Sigmoid colon (tissue), 7 donors: ENCODE data around the gene ACP7. TPM values are rescaled to one million over a fixed set of nuclear protein-coding genes. Genes with fewer than 3 reads are reported as not detected.
"Not testable (repeated sequence)": the region's sequence is repeated elsewhere in the genome, so short reads cannot be mapped to it uniquely, and the experiment has no call there.

ENCODE experiments used
- DNase-seq: peaks from one replicate; pipeline ENCODE4 v3.0.0-alpha.2; 2019
- H3K27ac ChIP-seq, 4 donors: fragments of 200-600 bp; sonication (generic); one replicate each; pipeline ENCODE4 v1.5.1; 2016 to 2019; ENCODE audit warnings: mild to moderate bottlenecking in 1 of 4
- H3K27me3 ChIP-seq, 3 donors: fragments of 200-600 bp; sonication (generic); one replicate each; pipeline ENCODE4 v1.5.1; 2019; ENCODE audit warnings: mild to moderate bottlenecking in 1 of 3
- H3K36me3 ChIP-seq, 4 donors: fragments of 200-600 bp; sonication (generic); one replicate each; pipeline ENCODE4 v1.5.1; 2016 to 2019
- H3K4me1 ChIP-seq, 4 donors: fragments of 200-600 bp; sonication (generic); one replicate each; pipeline ENCODE4 v1.5.1; 2017 to 2019
- H3K4me3 ChIP-seq, 4 donors: fragments of 200-600 bp; sonication (generic); one replicate each; pipeline ENCODE4 v1.5.1; 2017 to 2019; ENCODE audit warnings: mild to moderate bottlenecking in 2 of 4, moderate library complexity in 1 of 4
- H3K9me3 ChIP-seq, 4 donors: fragments of 200-600 bp in 3 of 4; sonication (generic) in 3 of 4; one replicate each; pipeline versions ENCODE4 v1.5.1 to v1.6.1; 2013 to 2019
- EP300 ChIP-seq, 4 donors: sonication (generic); formaldehyde crosslinking; IDR thresholded peaks; one replicate each; pipeline ENCODE4 v1.6.1; 2017; ENCODE audit warnings: antibody characterized with exemption in 4 of 4
- POLR2A ChIP-seq, 2 donors: fragments of 450-650 bp; IDR thresholded peaks; one replicate each; pipeline ENCODE4 v1.6.1; 2016; ENCODE audit warnings: antibody characterized with exemption in 2 of 2, mild to moderate bottlenecking in 2 of 2, moderate library complexity in 2 of 2
- POLR2AphosphoS5 ChIP-seq, 4 donors: sonication (generic); formaldehyde crosslinking; IDR thresholded peaks; one replicate each; pipeline ENCODE4 v1.6.1; 2017; ENCODE audit warnings: antibody characterized with exemption in 4 of 4
- WGBS, 2 donors: extraction: QIAGEN DNeasy Blood & Tissue Kit; methylation state at CpG; one replicate each; pipeline ENCODE4 v1.1.7; 2013; 5-methylcytosine and 5-hydroxymethylcytosine counted together
- intact Hi-C: fragments of 100-400 bp; cut with DNase I; formaldehyde crosslinking; loops from one replicate; pipeline ENCODE4 v1.15.1; 2023
- polyA plus RNA-seq, 3 donors: library from polyadenylated mRNA; stranded (reverse); fragments of 200-250 nt; gene quantifications; one replicate each; pipeline ENCODE4 v1.2.3, GENCODE V29; 2013
- total RNA-seq, 4 donors: library from RNA; depleted of rRNA; stranded (reverse); fragments of >200 nt; gene quantifications; one replicate each; pipeline ENCODE4 v1.1.0, GENCODE V29; 2016
- TF ChIP-seq, protein P1 (sequence below), 4 experiments: fragments of 450-650 bp in 3 of 4; fragments of 200-600 bp in 1 of 4; IDR thresholded peaks; one replicate each; pipeline ENCODE4 v1.5.1; 2016 to 2019; ENCODE audit warnings: antibody characterized with exemption in 4 of 4, mild to moderate bottlenecking in 3 of 4, moderate library complexity in 2 of 4
- donor health status: healthy with polysubstance abuse.
- donor health status: Bipolar disorder and iron deficiency.
- donor health status: healthy.

The ACP7 gene
- total and polyA plus RNA-seq, 7 donors, result not detected

DNA sequence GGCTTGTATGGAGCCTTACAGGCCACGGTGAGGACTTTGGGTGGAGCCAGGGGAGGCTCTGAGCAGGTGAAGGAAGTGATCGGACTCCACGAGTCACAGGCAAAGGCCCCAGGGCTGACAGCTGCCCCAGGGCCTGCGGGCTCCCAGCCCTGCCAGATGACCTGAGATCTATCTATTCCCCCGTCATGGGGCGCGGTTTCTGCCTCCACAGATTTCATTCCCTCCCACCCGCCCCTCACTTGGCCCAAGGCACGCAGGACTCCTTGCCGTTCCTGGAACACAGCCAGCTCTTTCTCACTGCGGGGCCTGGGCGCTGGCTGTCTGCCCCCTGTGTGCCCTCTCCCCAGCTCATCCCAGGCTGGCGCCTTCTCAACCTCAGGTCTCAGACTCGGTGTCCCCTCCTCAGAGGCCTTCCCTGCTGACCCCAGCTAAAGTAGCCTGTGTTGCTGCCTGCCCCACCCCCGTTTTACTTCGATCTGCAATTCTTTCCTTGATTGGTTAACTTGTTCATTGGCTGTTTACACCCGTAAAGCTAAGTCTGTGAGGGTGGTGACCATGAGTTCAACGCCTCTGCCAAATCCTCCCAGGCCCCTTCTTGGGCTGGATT is 27.5 kb downstream of the ACP7 start:
- no peaks in the 10 kb centered on the region for H3K4me1 ChIP-seq
- DNase-seq, result no peak
- H3K36me3 ChIP-seq, result no peaks in the 10 kb centered on the region
- no peak overlapping the region for H3K27ac ChIP-seq
- H3K27me3 ChIP-seq, result peaks cover 3 to 36% (median 18%) of the 10 kb centered on the region in 3 donors
- no peak overlapping the region for H3K4me3 ChIP-seq
- H3K9me3 ChIP-seq, result no peaks in the 10 kb centered on the region
- intact Hi-C loops, result no loop called here
- 15 to 50% methylated on average over 18 of the region's 18 CpGs for WGBS, 2 donors
- TF ChIP-seq POLR2AphosphoS5 (IDR thresholded peaks at IDR 0.05), result no peak
- no peak for TF ChIP-seq POLR2A (IDR thresholded peaks at IDR 0.05)
- TF ChIP-seq, protein P1, sequence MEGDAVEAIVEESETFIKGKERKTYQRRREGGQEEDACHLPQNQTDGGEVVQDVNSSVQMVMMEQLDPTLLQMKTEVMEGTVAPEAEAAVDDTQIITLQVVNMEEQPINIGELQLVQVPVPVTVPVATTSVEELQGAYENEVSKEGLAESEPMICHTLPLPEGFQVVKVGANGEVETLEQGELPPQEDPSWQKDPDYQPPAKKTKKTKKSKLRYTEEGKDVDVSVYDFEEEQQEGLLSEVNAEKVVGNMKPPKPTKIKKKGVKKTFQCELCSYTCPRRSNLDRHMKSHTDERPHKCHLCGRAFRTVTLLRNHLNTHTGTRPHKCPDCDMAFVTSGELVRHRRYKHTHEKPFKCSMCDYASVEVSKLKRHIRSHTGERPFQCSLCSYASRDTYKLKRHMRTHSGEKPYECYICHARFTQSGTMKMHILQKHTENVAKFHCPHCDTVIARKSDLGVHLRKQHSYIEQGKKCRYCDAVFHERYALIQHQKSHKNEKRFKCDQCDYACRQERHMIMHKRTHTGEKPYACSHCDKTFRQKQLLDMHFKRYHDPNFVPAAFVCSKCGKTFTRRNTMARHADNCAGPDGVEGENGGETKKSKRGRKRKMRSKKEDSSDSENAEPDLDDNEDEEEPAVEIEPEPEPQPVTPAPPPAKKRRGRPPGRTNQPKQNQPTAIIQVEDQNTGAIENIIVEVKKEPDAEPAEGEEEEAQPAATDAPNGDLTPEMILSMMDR (IDR thresholded peaks at IDR 0.05), result no peak
- TF ChIP-seq EP300 (IDR thresholded peaks at IDR 0.05), result no peak

DNA sequence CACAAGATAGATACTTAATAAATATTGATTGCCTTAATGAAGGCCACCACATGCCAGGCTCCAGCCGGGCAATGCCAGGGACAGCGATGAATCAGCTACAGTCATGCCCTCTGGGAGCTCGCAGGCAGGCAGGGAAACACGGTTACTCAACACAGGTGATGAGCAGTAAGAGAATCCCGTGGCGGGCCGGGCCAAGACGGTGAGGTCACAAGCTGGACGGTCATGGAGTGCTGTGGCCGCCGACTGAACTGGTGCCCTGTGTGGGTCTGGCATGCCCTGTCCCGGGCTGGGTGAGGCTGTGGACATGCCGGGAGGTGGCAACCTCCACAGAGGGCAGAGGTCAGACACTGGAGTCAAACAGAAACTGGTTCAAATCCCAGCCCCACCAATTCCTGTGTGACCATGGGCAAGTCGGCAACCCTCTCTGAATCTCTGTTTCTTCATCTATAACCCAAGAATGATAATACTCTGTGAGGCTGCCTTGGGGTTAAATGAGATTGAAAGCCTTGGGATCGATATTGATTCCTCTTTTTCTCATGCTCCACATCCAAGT is 28.2 kb downstream of the ACP7 start:
- 61 to 89% methylated on average over 15 of the region's 15 CpGs for WGBS, 2 donors
- no peak overlapping the region for H3K4me3 ChIP-seq
- TF ChIP-seq, protein P1 (IDR thresholded peaks at IDR 0.05), result no peak
- no peak for TF ChIP-seq POLR2A (IDR thresholded peaks at IDR 0.05)
- TF ChIP-seq EP300 (IDR thresholded peaks at IDR 0.05), result no peak
- TF ChIP-seq POLR2AphosphoS5 (IDR thresholded peaks at IDR 0.05), result no peak
- DNase-seq, result no peak
- H3K4me1 ChIP-seq, result no peaks in the 10 kb centered on the region
- no peak overlapping the region for H3K27ac ChIP-seq
- intact Hi-C loops, result no loop called here
- no peaks in the 10 kb centered on the region for H3K36me3 ChIP-seq
- H3K27me3 ChIP-seq, result peaks cover 3 to 36% (median 18%) of the 10 kb centered on the region in 3 donors
- H3K9me3 ChIP-seq, result no peaks in the 10 kb centered on the region

DNA sequence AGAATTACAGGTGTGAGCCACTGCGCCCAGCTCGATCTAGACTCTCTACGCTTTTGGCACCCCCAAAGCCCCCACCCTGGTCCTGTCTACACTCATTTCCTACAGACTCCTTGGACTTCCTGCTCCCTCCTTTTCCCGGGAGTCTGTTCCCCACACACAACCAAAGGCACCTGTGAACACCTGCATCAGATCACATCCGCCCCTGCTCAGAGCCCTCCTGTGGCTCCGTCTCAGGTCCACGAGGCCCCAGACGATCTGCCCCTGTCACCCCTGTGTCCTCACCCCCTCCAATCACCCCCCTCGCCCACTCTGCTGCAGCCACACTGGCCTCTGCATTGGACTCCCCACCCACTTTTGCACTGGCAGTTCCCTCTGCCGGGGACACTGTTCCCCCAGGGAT is 29.0 kb downstream of the ACP7 start:
- WGBS, 2 donors, result 76 to 84% methylated on average over 10 of the region's 10 CpGs
- DNase-seq, result no peak
- H3K4me3 ChIP-seq, result no peak overlapping the region
- peaks cover 3 to 36% (median 18%) of the 10 kb centered on the region in 3 donors for H3K27me3 ChIP-seq
- no peak overlapping the region for H3K27ac ChIP-seq
- TF ChIP-seq POLR2AphosphoS5 (IDR thresholded peaks at IDR 0.05) (no peak), EP300 (IDR thresholded peaks at IDR 0.05) (no peak), POLR2A (IDR thresholded peaks at IDR 0.05) (no peak)
- TF ChIP-seq, protein P1 (IDR thresholded peaks at IDR 0.05), result no peak
- no peaks in the 10 kb centered on the region for H3K9me3 ChIP-seq
- intact Hi-C loops, result no loop called here
- H3K4me1 ChIP-seq, result no peaks in the 10 kb centered on the region
- no peaks in the 10 kb centered on the region for H3K36me3 ChIP-seq

DNA sequence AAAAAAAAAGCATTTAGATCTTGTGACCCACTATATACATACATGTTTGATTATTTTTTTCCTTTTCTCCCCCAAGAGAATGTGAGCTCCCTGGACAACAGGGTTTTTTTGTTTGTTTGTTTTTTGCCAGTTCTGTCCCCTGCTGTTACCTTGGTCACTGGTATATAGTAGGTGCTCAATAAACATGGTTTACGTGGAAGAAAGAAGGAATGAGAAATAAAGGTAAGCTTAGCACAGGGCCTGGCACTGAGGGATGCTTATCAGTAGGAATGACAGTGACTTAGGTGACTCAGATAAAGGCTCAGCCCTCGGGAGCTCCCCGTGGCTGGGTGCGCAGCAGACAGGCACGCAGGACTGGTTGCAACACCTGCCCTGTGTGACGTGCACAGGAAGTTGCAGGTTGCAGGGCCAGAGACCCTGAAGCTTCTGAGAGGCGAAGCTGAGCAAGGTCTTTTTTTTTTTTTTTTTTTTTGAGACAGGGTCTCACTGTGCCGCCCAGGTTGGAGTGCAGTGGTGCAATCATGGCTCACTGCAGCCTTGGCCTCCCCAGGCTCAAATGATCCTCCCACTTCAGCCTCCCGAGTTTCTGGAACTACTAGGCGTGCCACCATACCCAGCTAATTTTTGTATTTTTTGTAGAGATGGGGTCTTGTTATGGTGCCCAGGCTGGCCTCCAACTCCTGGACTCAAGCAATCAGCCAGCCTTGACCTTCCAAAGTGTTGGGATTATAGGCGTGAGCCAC is 31.1 kb downstream of the ACP7 start:
- intact Hi-C loops, result no loop called here

DNA sequence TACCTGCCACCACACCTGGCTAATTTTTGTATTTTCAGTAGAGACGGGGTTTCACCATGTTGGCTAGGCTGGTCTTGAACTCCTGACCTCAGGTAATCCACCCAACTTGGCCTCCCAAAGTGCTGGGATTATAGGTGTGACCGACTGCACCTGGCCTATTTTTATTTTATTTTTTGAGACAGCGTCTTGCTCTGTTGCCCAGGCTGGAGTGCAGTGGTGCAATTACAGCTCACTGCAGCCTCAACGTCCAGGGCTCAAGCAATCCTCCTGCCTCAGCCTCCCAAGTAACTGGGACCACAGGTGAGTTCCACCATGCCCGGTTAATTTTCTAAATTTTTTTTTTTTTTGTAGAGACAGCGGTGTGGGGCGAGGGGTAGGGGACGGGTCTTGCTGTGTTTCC is 32.9 kb downstream of the ACP7 start:
- H3K4me1 ChIP-seq, H3K9me3 ChIP-seq, H3K27ac ChIP-seq, intact Hi-C loops, H3K4me3 ChIP-seq, DNase-seq, H3K36me3 ChIP-seq: not testable (repeated sequence)
- 81 to 89% methylated on average over 8 of the region's 8 CpGs for WGBS, 2 donors
- H3K27me3 ChIP-seq, result peaks cover 0 to 20% (median 12%) of the 10 kb centered on the region in 3 donors

More for the DNA sequence above, 31.1 kb downstream of the ACP7 start:
- WGBS, 2 donors, result 84 to 89% methylated on average over 11 of the region's 11 CpGs
- H3K27me3 ChIP-seq, result peaks cover 3 to 32% (median 18%) of the 10 kb centered on the region in 3 donors
- no peak for TF ChIP-seq EP300 (IDR thresholded peaks at IDR 0.05)
- TF ChIP-seq POLR2AphosphoS5 (IDR thresholded peaks at IDR 0.05), result no peak
- no peak for TF ChIP-seq POLR2A (IDR thresholded peaks at IDR 0.05)
- TF ChIP-seq, protein P1 (IDR thresholded peaks at IDR 0.05), result no peak
- no peaks in the 10 kb centered on the region for H3K4me1 ChIP-seq
- no peaks in the 10 kb centered on the region for H3K36me3 ChIP-seq
- DNase-seq, result no peak
- H3K9me3 ChIP-seq, result no peaks in the 10 kb centered on the region
- H3K27ac ChIP-seq, result no peak overlapping the region
- no peak overlapping the region for H3K4me3 ChIP-seq
